ENCODE data around the gene KPTN. TPM values are rescaled to one million over a fixed set of nuclear protein-coding genes. Genes with fewer than 3 reads are reported as not detected.

The KPTN gene
- total and polyA plus RNA-seq, 7 donors: 4.4 to 12.2 (median 4.8) TPM

- WGBS, 2 donors: 77 to 85% methylated on average over 6 of the region's 6 CpGs
- DNase-seq: no peak
- peaks cover 0 to 4% (median 0%) of the 10 kb centered on the region in 4 donors for H3K36me3 ChIP-seq
- no peaks in the 10 kb centered on the region for H3K4me1 ChIP-seq
- no peaks in the 10 kb centered on the region for H3K9me3 ChIP-seq
- TF ChIP-seq CTCF (IDR thresholded peaks at IDR 0.05): no peak
- no peak for TF ChIP-seq EP300 (IDR thresholded peaks at IDR 0.05)
- no peak for TF ChIP-seq POLR2A (IDR thresholded peaks at IDR 0.05)
- no peak for TF ChIP-seq POLR2AphosphoS5 (IDR thresholded peaks at IDR 0.05)
- no peak overlapping the region for H3K27ac ChIP-seq
- no peak overlapping the region for H3K4me3 ChIP-seq
- intact Hi-C loops (cut with DNase I): loop anchor here (1.0 to 5.0 kb wide), 5 partner anchors 49 to 271 kb away; partner anchors contain the start of genes BICRA and KPTN
- peaks cover 0 to 15% (median 0%) of the 10 kb centered on the region in 3 donors for H3K27me3 ChIP-seq
Observed at GRCh38 chr19:47435883-47436417, 48.1 kb downstream of the KPTN start.

GRCh38 chr19:47435196-47435595, 48.8 kb downstream of the KPTN start:
- no peak overlapping the region for H3K27ac ChIP-seq
- H3K36me3 ChIP-seq: no peaks in the 10 kb centered on the region
- no peaks in the 10 kb centered on the region for H3K9me3 ChIP-seq
- TF ChIP-seq POLR2AphosphoS5 (IDR thresholded peaks at IDR 0.05) (no peak), EP300 (IDR thresholded peaks at IDR 0.05) (no peak), CTCF (IDR thresholded peaks at IDR 0.05) (no peak), POLR2A (IDR thresholded peaks at IDR 0.05) (no peak)
- peaks cover 0 to 22% (median 3%) of the 10 kb centered on the region in 3 donors for H3K27me3 ChIP-seq
- intact Hi-C loops (cut with DNase I): loop anchor here (5.0 kb wide), 1 partner anchor 172 kb away; the partner anchor contains the start of gene BICRA
- H3K4me3 ChIP-seq: no peak overlapping the region
- WGBS, 2 donors: 47 to 51% methylated on average over 16 of the region's 16 CpGs
- DNase-seq: no peak
- peaks cover 0 to 5% (median 4%) of the 10 kb centered on the region in 4 donors for H3K4me1 ChIP-seq

GRCh38 chr19:47434088-47434487, 49.9 kb downstream of the KPTN start:
- peaks cover 0 to 16% (median 15%) of the 10 kb centered on the region in 4 donors for H3K4me1 ChIP-seq
- H3K27me3 ChIP-seq: peaks cover 3 to 32% (median 5%) of the 10 kb centered on the region in 3 donors
- intact Hi-C loops (cut with DNase I): no loop called here
- H3K4me3 ChIP-seq: no peak overlapping the region
- TF ChIP-seq POLR2AphosphoS5 (IDR thresholded peaks at IDR 0.05): no peak
- TF ChIP-seq CTCF (IDR thresholded peaks at IDR 0.05): no peak
- no peak for TF ChIP-seq POLR2A (IDR thresholded peaks at IDR 0.05)
- TF ChIP-seq EP300 (IDR thresholded peaks at IDR 0.05): no peak
- WGBS, 2 donors: 75% methylated on average over 7 of the region's 7 CpGs
- no peaks in the 10 kb centered on the region for H3K9me3 ChIP-seq
- H3K27ac ChIP-seq: no peak overlapping the region
- DNase-seq: no peak
- no peaks in the 10 kb centered on the region for H3K36me3 ChIP-seq

GRCh38 chr19:47433121-47433520, 50.9 kb downstream of the KPTN start:
- no peak overlapping the region for H3K27ac ChIP-seq
- no peaks in the 10 kb centered on the region for H3K9me3 ChIP-seq
- intact Hi-C loops (cut with DNase I): no loop called here
- no peak for TF ChIP-seq CTCF (IDR thresholded peaks at IDR 0.05)
- TF ChIP-seq POLR2A (IDR thresholded peaks at IDR 0.05): no peak
- no peak for TF ChIP-seq EP300 (IDR thresholded peaks at IDR 0.05)
- TF ChIP-seq POLR2AphosphoS5 (IDR thresholded peaks at IDR 0.05): no peak
- DNase-seq: no peak
- H3K27me3 ChIP-seq: peaks cover 3 to 32% (median 6%) of the 10 kb centered on the region in 3 donors
- WGBS, 2 donors: 32 to 48% methylated on average over 1 of the region's 1 CpG
- no peak overlapping the region for H3K4me3 ChIP-seq
- H3K36me3 ChIP-seq: no peaks in the 10 kb centered on the region
- H3K4me1 ChIP-seq: peaks cover 0 to 26% (median 25%) of the 10 kb centered on the region in 4 donors

GRCh38 chr19:47432499-47432898, 51.5 kb downstream of the KPTN start:
- H3K36me3 ChIP-seq: no peaks in the 10 kb centered on the region
- DNase-seq: no peak
- TF ChIP-seq EP300 (IDR thresholded peaks at IDR 0.05) (no peak), CTCF (IDR thresholded peaks at IDR 0.05) (no peak), POLR2A (IDR thresholded peaks at IDR 0.05) (no peak), POLR2AphosphoS5 (IDR thresholded peaks at IDR 0.05) (no peak)
- H3K27ac ChIP-seq: no peak overlapping the region
- no peaks in the 10 kb centered on the region for H3K9me3 ChIP-seq
- peaks cover 0 to 32% (median 31%) of the 10 kb centered on the region in 4 donors for H3K4me1 ChIP-seq
- H3K27me3 ChIP-seq: peaks cover 3 to 32% (median 6%) of the 10 kb centered on the region in 3 donors
- no peak overlapping the region for H3K4me3 ChIP-seq
- intact Hi-C loops (cut with DNase I): no loop called here
